K562 (cell line): Measurements from ENCODE around the gene PLA2G4A.

Experiments used
- BHLHE40 ChIP-seq: IDR thresholded peaks from 2 replicates; pipeline ENCODE4 v1.6.1; 2011; ENCODE audit warnings: low read length, improper control_type of control experiment
- DACH1 ChIP-seq: fragments of 450-650 bp; IDR thresholded peaks from 2 replicates; pipeline ENCODE4 v1.6.1; 2018; ENCODE audit not compliant: partially characterized antibody
- ELF4 ChIP-seq: fragments of 450-650 bp; formaldehyde crosslinking; IDR thresholded peaks from 2 replicates; pipeline ENCODE4 v1.4.0; 2022; ENCODE audit warnings: missing genetic modification characterization
- EZH2 ChIP-seq: IDR thresholded peaks from 2 replicates; pipeline ENCODE4 v1.6.1; 2012; ENCODE audit warnings: low read depth, mild to moderate bottlenecking, inconsistent platforms, low read length, borderline replicate concordance
- FOXJ3 ChIP-seq: sonication (generic); formaldehyde crosslinking; IDR thresholded peaks from 2 replicates; pipeline ENCODE4 v1.4.0; 2020; ENCODE audit warnings: mild to moderate bottlenecking, missing genetic modification reagents
- FOXM1 ChIP-seq, 2 experiments: fragments of 450-650 bp in 1 of 2; sonication (generic) in 1 of 2; formaldehyde crosslinking in 1 of 2; IDR thresholded peaks; 2 replicates each; pipeline versions ENCODE4 v1.6.1 to v1.9.0; 2017 to 2022; ENCODE audit warnings: low read depth in 2 of 2, mild to moderate bottlenecking in 2 of 2, missing genetic modification reagents in 1 of 2, moderate library complexity in 1 of 2
- MYC ChIP-seq, 2 experiments: fragments of 250-450 bp in 1 of 2; sonication (Bioruptor Pico) in 1 of 2; IDR thresholded peaks; 2 replicates each; pipeline versions ENCODE4 v1.5.1 to v1.6.1; 2012 to 2021; ENCODE audit warnings: low read depth in 2 of 2, borderline replicate concordance in 1 of 2, improper control_type of control experiment in 1 of 2, low read length in 1 of 2, mild to moderate bottlenecking in 1 of 2, moderate library complexity in 1 of 2
- PHB2 ChIP-seq: fragments of 450-650 bp; IDR thresholded peaks from 2 replicates; pipeline ENCODE4 v1.6.1; 2017; ENCODE audit warnings: low read depth
- POLR2AphosphoS5 ChIP-seq: IDR thresholded peaks from 2 replicates; pipeline ENCODE4 v1.6.1; 2011; ENCODE audit warnings: mild to moderate bottlenecking, low read depth, low read length, moderate library complexity; ENCODE audit not compliant: control insufficient read depth, insufficient read depth
- SUPT5H ChIP-seq: fragments of 450-650 bp; IDR thresholded peaks from 2 replicates; pipeline ENCODE4 v1.6.1; 2016
- ZNF197 ChIP-seq: fragments of 200-800 bp; sonication (Bioruptor generic); IDR thresholded peaks from 2 replicates; pipeline ENCODE4 v1.6.1; 2016; ENCODE audit warnings: low read depth, missing genetic modification characterization, missing compliant biosample characterization
- TF ChIP-seq, protein P1 (sequence below), 3 experiments: IDR thresholded peaks in 2 of 3; conservative IDR thresholded peaks in 1 of 3; 2 replicates each; pipeline ENCODE4 v1.5.1; 2011 to 2012; ENCODE audit warnings: low read length in 3 of 3, mild to moderate bottlenecking in 3 of 3, control low read depth in 2 of 3, improper control_type of control experiment in 1 of 3, inconsistent platforms in 1 of 3, low read depth in 1 of 3, mixed read lengths in 1 of 3, moderate library complexity in 1 of 3; ENCODE audit not compliant: insufficient read depth in 2 of 3
- TF ChIP-seq, protein P2 (sequence below): fragments of 450-650 bp; formaldehyde crosslinking; IDR thresholded peaks from 2 replicates; pipeline ENCODE4 v1.4.0; 2020; ENCODE audit warnings: mild to moderate bottlenecking, moderate library complexity
- TF ChIP-seq, protein P3 (sequence below): sonication (generic); formaldehyde crosslinking; IDR thresholded peaks from 2 replicates; pipeline ENCODE4 v1.8.0; 2022; ENCODE audit warnings: mild to moderate bottlenecking, low read depth, missing genetic modification reagents

DNA sequence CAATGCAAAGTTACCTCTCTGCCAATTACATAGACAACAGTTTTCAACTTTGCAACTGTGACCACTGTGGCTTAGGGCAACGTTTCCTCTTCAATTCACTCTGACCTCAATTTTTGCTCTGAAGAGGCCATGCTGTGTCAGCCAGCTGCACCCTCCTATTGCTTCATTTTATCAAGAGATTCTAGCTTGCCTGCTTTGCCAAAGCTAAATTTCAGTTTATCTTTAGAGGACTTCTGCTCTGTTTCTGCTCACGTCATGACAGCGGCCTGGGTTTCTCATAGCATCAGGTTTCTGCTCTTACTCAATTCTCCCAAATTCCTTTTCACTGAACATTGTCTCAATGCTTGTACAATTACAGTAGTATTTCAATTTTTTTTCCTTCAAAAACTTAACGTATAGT is 154.6 kb downstream of the PLA2G4A start:
- TF ChIP-seq, protein P1, sequence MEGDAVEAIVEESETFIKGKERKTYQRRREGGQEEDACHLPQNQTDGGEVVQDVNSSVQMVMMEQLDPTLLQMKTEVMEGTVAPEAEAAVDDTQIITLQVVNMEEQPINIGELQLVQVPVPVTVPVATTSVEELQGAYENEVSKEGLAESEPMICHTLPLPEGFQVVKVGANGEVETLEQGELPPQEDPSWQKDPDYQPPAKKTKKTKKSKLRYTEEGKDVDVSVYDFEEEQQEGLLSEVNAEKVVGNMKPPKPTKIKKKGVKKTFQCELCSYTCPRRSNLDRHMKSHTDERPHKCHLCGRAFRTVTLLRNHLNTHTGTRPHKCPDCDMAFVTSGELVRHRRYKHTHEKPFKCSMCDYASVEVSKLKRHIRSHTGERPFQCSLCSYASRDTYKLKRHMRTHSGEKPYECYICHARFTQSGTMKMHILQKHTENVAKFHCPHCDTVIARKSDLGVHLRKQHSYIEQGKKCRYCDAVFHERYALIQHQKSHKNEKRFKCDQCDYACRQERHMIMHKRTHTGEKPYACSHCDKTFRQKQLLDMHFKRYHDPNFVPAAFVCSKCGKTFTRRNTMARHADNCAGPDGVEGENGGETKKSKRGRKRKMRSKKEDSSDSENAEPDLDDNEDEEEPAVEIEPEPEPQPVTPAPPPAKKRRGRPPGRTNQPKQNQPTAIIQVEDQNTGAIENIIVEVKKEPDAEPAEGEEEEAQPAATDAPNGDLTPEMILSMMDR (IDR thresholded peaks at IDR 0.05 in 2 of 3, conservative IDR thresholded peaks at IDR 0.05 in 1 of 3; ENCODE audit: insufficient read depth in 2 of 3, low read depth in 1 of 3, low read length in 3 of 3): no peak
- no peak for TF ChIP-seq EZH2
- TF ChIP-seq, protein P2, sequence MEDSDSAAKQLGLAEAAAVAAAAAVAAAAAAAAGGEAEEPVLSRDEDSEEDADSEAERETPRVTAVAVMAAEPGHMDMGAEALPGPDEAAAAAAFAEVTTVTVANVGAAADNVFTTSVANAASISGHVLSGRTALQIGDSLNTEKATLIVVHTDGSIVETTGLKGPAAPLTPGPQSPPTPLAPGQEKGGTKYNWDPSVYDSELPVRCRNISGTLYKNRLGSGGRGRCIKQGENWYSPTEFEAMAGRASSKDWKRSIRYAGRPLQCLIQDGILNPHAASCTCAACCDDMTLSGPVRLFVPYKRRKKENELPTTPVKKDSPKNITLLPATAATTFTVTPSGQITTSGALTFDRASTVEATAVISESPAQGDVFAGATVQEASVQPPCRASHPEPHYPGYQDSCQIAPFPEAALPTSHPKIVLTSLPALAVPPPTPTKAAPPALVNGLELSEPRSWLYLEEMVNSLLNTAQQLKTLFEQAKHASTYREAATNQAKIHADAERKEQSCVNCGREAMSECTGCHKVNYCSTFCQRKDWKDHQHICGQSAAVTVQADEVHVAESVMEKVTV: no peak
- TF ChIP-seq MYC (IDR thresholded peaks at IDR 0.05; ENCODE audit: low read depth, low read length): no peak
- no peak for TF ChIP-seq MYC (CRISPR knock-in tag; IDR thresholded peaks at IDR 0.05; ENCODE audit: borderline replicate concordance, low read depth)
- TF ChIP-seq, protein P3, sequence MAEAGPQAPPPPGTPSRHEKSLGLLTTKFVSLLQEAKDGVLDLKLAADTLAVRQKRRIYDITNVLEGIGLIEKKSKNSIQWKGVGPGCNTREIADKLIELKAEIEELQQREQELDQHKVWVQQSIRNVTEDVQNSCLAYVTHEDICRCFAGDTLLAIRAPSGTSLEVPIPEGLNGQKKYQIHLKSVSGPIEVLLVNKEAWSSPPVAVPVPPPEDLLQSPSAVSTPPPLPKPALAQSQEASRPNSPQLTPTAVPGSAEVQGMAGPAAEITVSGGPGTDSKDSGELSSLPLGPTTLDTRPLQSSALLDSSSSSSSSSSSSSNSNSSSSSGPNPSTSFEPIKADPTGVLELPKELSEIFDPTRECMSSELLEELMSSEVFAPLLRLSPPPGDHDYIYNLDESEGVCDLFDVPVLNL: no peak
- TF ChIP-seq FOXM1 (IDR thresholded peaks at IDR 0.05; ENCODE audit: low read depth): no peak
- no peak for TF ChIP-seq FOXM1 (CRISPR knock-in tag; IDR thresholded peaks at IDR 0.05; ENCODE audit: low read depth)
- no peak for TF ChIP-seq ZNF197 (CRISPR knock-in tag)
- no peak for TF ChIP-seq SUPT5H
- no peak for TF ChIP-seq ELF4
- no peak for TF ChIP-seq FOXJ3 (CRISPR knock-in tag)
- TF ChIP-seq DACH1: no peak
- no peak for TF ChIP-seq BHLHE40
- no peak for TF ChIP-seq PHB2
- TF ChIP-seq POLR2AphosphoS5: no peak
